Sigmoid colon (tissue), 7 donors: ENCODE measurements around the gene RBCK1. TPM values are rescaled to one million over a fixed set of nuclear protein-coding genes. Genes with fewer than 3 reads are reported as not detected.

Experiments used
- DNase-seq: peaks from one replicate; pipeline ENCODE4 v3.0.0-alpha.2; 2019
- H3K27ac ChIP-seq, 4 donors: fragments of 200-600 bp; sonication (generic); one replicate each; pipeline ENCODE4 v1.5.1; 2016 to 2019; ENCODE audit warnings: mild to moderate bottlenecking in 1 of 4
- H3K27me3 ChIP-seq, 3 donors: fragments of 200-600 bp; sonication (generic); one replicate each; pipeline ENCODE4 v1.5.1; 2019; ENCODE audit warnings: mild to moderate bottlenecking in 1 of 3
- H3K36me3 ChIP-seq, 4 donors: fragments of 200-600 bp; sonication (generic); one replicate each; pipeline ENCODE4 v1.5.1; 2016 to 2019
- H3K4me1 ChIP-seq, 4 donors: fragments of 200-600 bp; sonication (generic); one replicate each; pipeline ENCODE4 v1.5.1; 2017 to 2019
- H3K4me3 ChIP-seq, 4 donors: fragments of 200-600 bp; sonication (generic); one replicate each; pipeline ENCODE4 v1.5.1; 2017 to 2019; ENCODE audit warnings: mild to moderate bottlenecking in 2 of 4, moderate library complexity in 1 of 4
- H3K9me3 ChIP-seq, 4 donors: fragments of 200-600 bp in 3 of 4; sonication (generic) in 3 of 4; one replicate each; pipeline versions ENCODE4 v1.5.1 to v1.6.1; 2013 to 2019
- EP300 ChIP-seq, 4 donors: sonication (generic); formaldehyde crosslinking; IDR thresholded peaks; one replicate each; pipeline ENCODE4 v1.6.1; 2017; ENCODE audit warnings: antibody characterized with exemption in 4 of 4
- POLR2A ChIP-seq, 2 donors: fragments of 450-650 bp; IDR thresholded peaks; one replicate each; pipeline ENCODE4 v1.6.1; 2016; ENCODE audit warnings: antibody characterized with exemption in 2 of 2, mild to moderate bottlenecking in 2 of 2, moderate library complexity in 2 of 2
- POLR2AphosphoS5 ChIP-seq, 4 donors: sonication (generic); formaldehyde crosslinking; IDR thresholded peaks; one replicate each; pipeline ENCODE4 v1.6.1; 2017; ENCODE audit warnings: antibody characterized with exemption in 4 of 4
- WGBS, 2 donors: extraction: QIAGEN DNeasy Blood & Tissue Kit; methylation state at CpG; one replicate each; pipeline ENCODE4 v1.1.7; 2013; 5-methylcytosine and 5-hydroxymethylcytosine counted together
- intact Hi-C: fragments of 100-400 bp; cut with DNase I; formaldehyde crosslinking; loops from one replicate; pipeline ENCODE4 v1.15.1; 2023
- polyA plus RNA-seq, 3 donors: library from polyadenylated mRNA; stranded (reverse); fragments of 200-250 nt; gene quantifications; one replicate each; pipeline ENCODE4 v1.2.3, GENCODE V29; 2013
- total RNA-seq, 4 donors: library from RNA; depleted of rRNA; stranded (reverse); fragments of >200 nt; gene quantifications; one replicate each; pipeline ENCODE4 v1.1.0, GENCODE V29; 2016
- TF ChIP-seq, protein P1 (sequence below), 4 experiments: fragments of 450-650 bp in 3 of 4; fragments of 200-600 bp in 1 of 4; IDR thresholded peaks; one replicate each; pipeline ENCODE4 v1.5.1; 2016 to 2019; ENCODE audit warnings: antibody characterized with exemption in 4 of 4, mild to moderate bottlenecking in 3 of 4, moderate library complexity in 2 of 4
- donor health status: healthy with polysubstance abuse.
- donor health status: Bipolar disorder and iron deficiency.
- donor health status: healthy.

RBCK1 gene
- total and polyA plus RNA-seq, 7 donors, result 60.7 to 197 (median 77.5) TPM

DNA sequence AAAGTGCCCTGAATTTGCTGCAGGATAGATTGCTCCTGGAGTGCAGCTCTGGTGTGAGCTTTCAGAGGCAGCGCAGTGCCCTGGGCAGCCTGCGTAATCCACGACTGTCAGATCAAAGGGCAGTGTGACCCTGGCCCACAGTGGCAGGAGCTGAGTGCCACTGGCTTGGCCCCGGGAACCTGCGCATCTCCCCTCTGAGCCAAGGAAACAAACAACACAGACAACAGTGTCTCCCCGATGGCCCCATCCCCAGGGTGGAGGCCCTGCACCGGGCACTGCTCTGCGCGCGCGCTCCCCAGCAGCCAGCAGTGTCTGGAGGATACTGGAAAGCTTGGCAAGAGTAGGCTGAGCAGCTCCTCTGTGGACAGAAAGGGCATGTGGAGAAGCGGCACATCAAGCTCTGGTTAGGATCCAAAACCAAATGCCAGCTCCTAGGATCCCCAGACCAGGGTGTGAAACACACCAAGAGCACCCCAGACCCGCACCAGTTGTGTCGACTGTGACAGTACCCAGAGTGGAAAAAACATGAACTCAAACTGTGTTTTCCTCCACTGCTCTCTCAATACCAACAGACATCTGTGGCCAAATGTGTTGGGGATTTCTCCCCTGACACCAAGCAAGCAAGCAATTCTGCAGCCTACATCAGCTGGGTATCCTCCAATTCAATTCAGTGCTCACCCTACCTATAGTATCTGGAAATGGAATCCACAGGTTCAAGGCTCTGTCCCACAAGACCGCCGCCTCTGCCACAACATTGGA is 26.7 kb downstream of the RBCK1 start:
- H3K4me1 ChIP-seq, result no peaks in the 10 kb centered on the region
- WGBS, 2 donors, result 91 to 93% methylated on average over 16 of the region's 16 CpGs
- H3K27me3 ChIP-seq, result no peaks in the 10 kb centered on the region
- H3K4me3 ChIP-seq, result no peak overlapping the region
- DNase-seq, result no peak
- intact Hi-C loops, result no loop called here
- H3K27ac ChIP-seq, result no peak overlapping the region
- TF ChIP-seq POLR2A (IDR thresholded peaks at IDR 0.05), result no peak
- TF ChIP-seq EP300 (IDR thresholded peaks at IDR 0.05), result no peak
- TF ChIP-seq POLR2AphosphoS5 (IDR thresholded peaks at IDR 0.05), result no peak
- TF ChIP-seq, protein P1, sequence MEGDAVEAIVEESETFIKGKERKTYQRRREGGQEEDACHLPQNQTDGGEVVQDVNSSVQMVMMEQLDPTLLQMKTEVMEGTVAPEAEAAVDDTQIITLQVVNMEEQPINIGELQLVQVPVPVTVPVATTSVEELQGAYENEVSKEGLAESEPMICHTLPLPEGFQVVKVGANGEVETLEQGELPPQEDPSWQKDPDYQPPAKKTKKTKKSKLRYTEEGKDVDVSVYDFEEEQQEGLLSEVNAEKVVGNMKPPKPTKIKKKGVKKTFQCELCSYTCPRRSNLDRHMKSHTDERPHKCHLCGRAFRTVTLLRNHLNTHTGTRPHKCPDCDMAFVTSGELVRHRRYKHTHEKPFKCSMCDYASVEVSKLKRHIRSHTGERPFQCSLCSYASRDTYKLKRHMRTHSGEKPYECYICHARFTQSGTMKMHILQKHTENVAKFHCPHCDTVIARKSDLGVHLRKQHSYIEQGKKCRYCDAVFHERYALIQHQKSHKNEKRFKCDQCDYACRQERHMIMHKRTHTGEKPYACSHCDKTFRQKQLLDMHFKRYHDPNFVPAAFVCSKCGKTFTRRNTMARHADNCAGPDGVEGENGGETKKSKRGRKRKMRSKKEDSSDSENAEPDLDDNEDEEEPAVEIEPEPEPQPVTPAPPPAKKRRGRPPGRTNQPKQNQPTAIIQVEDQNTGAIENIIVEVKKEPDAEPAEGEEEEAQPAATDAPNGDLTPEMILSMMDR (IDR thresholded peaks at IDR 0.05), result no peak
- no peaks in the 10 kb centered on the region for H3K9me3 ChIP-seq
- H3K36me3 ChIP-seq, result peaks cover 31 to 90% (median 60%) of the 10 kb centered on the region in 4 donors

DNA sequence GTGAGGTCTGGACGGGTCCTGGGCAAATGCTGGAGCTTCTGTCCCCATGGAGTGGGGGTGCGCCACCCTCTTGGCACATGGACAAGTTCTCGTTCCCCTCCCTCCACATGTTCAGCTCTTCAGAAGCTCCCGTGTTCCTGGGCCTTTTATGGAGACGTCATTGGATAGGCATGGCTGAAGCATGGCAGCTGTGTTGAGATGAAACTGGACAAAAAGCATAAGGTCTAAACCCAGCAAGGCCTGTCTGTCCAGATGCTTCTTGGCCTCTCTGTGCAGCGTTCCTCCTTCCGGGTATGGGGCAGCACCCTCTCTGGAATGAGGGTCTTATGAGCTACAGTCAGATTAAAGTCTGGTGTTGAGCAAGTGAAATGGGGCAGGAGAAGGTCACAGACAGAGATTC is 27.5 kb downstream of the RBCK1 start:
- WGBS, 2 donors, result 83 to 88% methylated on average over 7 of the region's 7 CpGs
- H3K27ac ChIP-seq, result no peak overlapping the region
- no peaks in the 10 kb centered on the region for H3K4me1 ChIP-seq
- intact Hi-C loops, result no loop called here
- no peak overlapping the region for H3K4me3 ChIP-seq
- no peak for DNase-seq
- H3K9me3 ChIP-seq, result no peaks in the 10 kb centered on the region
- peaks cover 38 to 90% (median 61%) of the 10 kb centered on the region in 4 donors for H3K36me3 ChIP-seq
- no peaks in the 10 kb centered on the region for H3K27me3 ChIP-seq
- TF ChIP-seq POLR2AphosphoS5 (IDR thresholded peaks at IDR 0.05), result no peak
- no peak for TF ChIP-seq POLR2A (IDR thresholded peaks at IDR 0.05)
- TF ChIP-seq, protein P1 (IDR thresholded peaks at IDR 0.05), result no peak
- TF ChIP-seq EP300 (IDR thresholded peaks at IDR 0.05), result no peak

DNA sequence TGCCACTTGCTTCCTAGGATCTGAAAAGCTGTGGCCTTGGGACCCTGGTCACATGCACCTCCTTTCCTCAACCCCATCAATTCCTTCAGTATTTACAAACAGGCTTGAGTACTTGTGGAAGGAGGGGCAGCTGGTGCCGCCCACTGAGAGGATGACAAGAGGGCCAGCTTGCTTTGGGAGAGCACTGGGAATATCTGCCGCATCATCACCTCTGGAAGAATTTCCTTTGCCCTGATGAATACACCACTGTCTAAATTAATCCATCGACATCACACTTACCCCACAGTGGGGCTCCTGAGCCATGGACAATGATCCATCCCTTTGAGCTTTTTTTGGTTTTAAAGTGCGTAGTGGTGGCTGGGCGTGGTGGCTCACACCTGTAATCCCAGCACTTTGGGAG is 28.4 kb downstream of the RBCK1 start:
- Histone ChIP-seq H3K9me3 (no peaks in the 10 kb centered on the region), H3K36me3 (peaks cover 45 to 92% (median 65%) of the 10 kb centered on the region in 4 donors), H3K4me3 (no peak overlapping the region), H3K4me1 (no peaks in the 10 kb centered on the region), H3K27me3 (no peaks in the 10 kb centered on the region), H3K27ac (no peak overlapping the region)
- intact Hi-C loops, result no loop called here
- DNase-seq, result no peak
- TF ChIP-seq POLR2A (IDR thresholded peaks at IDR 0.05) (no peak), POLR2AphosphoS5 (IDR thresholded peaks at IDR 0.05) (no peak), EP300 (IDR thresholded peaks at IDR 0.05) (no peak)
- TF ChIP-seq, protein P1 (IDR thresholded peaks at IDR 0.05), result no peak
- 94 to 98% methylated on average over 5 of the region's 5 CpGs for WGBS, 2 donors

DNA sequence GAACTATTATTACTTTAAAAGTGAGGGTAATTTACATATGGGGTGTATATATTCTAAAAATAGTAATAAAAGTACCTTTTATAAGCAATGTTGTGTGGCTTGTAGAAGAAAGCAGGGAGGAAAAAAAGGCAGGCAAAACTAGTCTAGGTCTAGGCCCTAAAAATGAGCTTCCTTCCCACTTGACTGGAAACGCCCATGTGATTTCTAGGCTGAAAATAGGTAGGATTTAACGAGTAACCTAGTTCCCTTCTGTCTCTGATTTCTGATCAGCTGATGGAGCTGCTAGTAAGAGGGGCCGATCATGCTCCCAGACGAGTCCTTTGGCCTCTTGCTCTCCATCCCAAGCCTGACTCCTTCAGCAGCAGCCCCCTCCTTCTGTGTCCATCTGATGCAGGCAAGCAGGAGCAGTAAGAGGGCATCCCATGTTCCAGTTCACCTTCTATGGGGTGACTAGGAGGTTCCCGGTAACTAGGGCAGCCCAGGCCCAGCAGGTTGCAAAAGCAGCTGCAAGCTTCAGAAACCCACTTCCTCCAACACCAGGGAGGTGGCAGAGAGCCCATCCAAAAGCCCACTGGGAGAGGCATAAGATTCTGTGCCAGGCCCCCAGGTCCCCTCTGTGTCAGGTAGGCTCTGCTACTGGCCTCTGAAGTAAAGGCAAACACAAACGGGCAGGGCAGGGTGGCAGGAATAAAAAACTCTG is 29.8 kb downstream of the RBCK1 start:
- H3K27ac ChIP-seq, result no peak overlapping the region
- TF ChIP-seq EP300 (IDR thresholded peaks at IDR 0.05) (no peak), POLR2AphosphoS5 (IDR thresholded peaks at IDR 0.05) (no peak)
- TF ChIP-seq, protein P1 (IDR thresholded peaks at IDR 0.05), result no peak
- H3K4me1 ChIP-seq, result no peaks in the 10 kb centered on the region
- WGBS, 2 donors, result 63 to 82% methylated on average over 6 of the region's 6 CpGs
- peaks cover 50 to 92% (median 69%) of the 10 kb centered on the region in 4 donors for H3K36me3 ChIP-seq
- no peak for DNase-seq
- intact Hi-C loops, result no loop called here
- no peaks in the 10 kb centered on the region for H3K27me3 ChIP-seq
- H3K9me3 ChIP-seq, result no peaks in the 10 kb centered on the region
- no peak overlapping the region for H3K4me3 ChIP-seq
